Sigmoid colon (tissue), 4 donors: ENCODE measurements around the gene MTERF2.
"Not testable (repeated sequence)": the region's sequence is repeated elsewhere in the genome, so short reads cannot be mapped to it uniquely, and the experiment has no call there.

Experiments
- CTCF ChIP-seq, 4 experiments: fragments of 450-650 bp in 3 of 4; fragments of 200-600 bp in 1 of 4; IDR thresholded peaks; one replicate each; pipeline ENCODE4 v1.5.1; 2016 to 2019; ENCODE audit warnings: antibody characterized with exemption in 4 of 4, mild to moderate bottlenecking in 3 of 4, moderate library complexity in 2 of 4
- EP300 ChIP-seq, 4 donors: sonication (generic); formaldehyde crosslinking; IDR thresholded peaks; one replicate each; pipeline ENCODE4 v1.6.1; 2017; ENCODE audit warnings: antibody characterized with exemption in 4 of 4
- POLR2A ChIP-seq, 2 donors: fragments of 450-650 bp; IDR thresholded peaks; one replicate each; pipeline ENCODE4 v1.6.1; 2016; ENCODE audit warnings: antibody characterized with exemption in 2 of 2, mild to moderate bottlenecking in 2 of 2, moderate library complexity in 2 of 2
- POLR2AphosphoS5 ChIP-seq, 4 donors: sonication (generic); formaldehyde crosslinking; IDR thresholded peaks; one replicate each; pipeline ENCODE4 v1.6.1; 2017; ENCODE audit warnings: antibody characterized with exemption in 4 of 4

- not testable (repeated sequence) for TF ChIP-seq POLR2A, CTCF, POLR2AphosphoS5, EP300 (IDR thresholded peaks at IDR 0.05)
Observed at GRCh38 chr12:107002665-107003064, 15.7 kb upstream of the MTERF2 start.
